ENCODE measurements around the gene WNT10A. TPM values are rescaled to one million over a fixed set of nuclear protein-coding genes. Genes with fewer than 3 reads are reported as not detected.

WNT10A gene
- total and polyA plus RNA-seq, 2 donors from 2014 or later, result 1.1 to 10.2 TPM

GRCh38 chr2:218849721-218850120, 30.9 kb upstream of the WNT10A start:
- no peak overlapping the region for H3K27ac ChIP-seq (ENCODE audit: low read depth in 2 of 2, low read length in 2 of 2)
- no peak overlapping the region for H3K4me3 ChIP-seq (ENCODE audit: low read length in 3 of 3)
- H3K4me1 ChIP-seq (ENCODE audit: control insufficient read depth in 2 of 3, insufficient read depth in 2 of 3, low read depth in 1 of 3, low read length in 3 of 3), result no peaks in the 10 kb centered on the region
- H3K9ac ChIP-seq (ENCODE audit: low read length in 3 of 3), result no peak overlapping the region
- H3K36me3 ChIP-seq (ENCODE audit: control insufficient read depth in 2 of 3, insufficient read depth in 3 of 3, low read length in 3 of 3), result no peaks in the 10 kb centered on the region
- intact Hi-C loops (cut with DNase I), result no loop called here
- FAIRE-seq (no peak), DNase-seq (no peak)
- H3K27me3 ChIP-seq (ENCODE audit: control insufficient read depth, insufficient read depth, low read length), result peaks cover 9% of the 10 kb centered on the region
- TF ChIP-seq CTCF (IDR thresholded peaks at IDR 0.05; ENCODE audit: borderline replicate concordance, extremely low read depth, insufficient read depth), result no peak
- no peaks in the 10 kb centered on the region for H3K9me3 ChIP-seq (ENCODE audit: control insufficient read depth in 2 of 3, insufficient read depth in 1 of 3, low read length in 3 of 3)

DNA sequence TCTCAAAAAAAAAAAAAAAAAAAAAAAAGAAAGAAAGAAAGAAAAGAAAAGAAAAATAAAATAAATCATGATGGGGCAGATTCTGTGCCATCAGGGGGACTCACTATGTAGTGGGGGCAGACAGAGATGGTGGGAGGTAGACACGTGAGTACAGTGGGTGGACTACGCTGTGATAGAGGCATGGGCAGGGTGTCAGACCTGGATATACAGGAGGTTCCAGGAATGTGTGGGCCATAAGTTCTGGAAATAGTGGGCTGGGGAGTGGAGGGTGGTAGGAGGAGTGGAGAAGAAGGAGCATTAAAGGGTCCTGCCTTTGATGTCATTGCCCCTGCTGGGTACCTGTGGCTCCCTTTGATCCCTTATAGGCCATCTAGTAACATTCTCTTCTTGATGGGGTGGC, 29.9 kb upstream of the WNT10A start:
- Histone ChIP-seq H3K9ac (ENCODE audit: low read length in 3 of 3) (no peak overlapping the region), H3K36me3 (ENCODE audit: control insufficient read depth in 2 of 3, insufficient read depth in 3 of 3, low read length in 3 of 3) (no peaks in the 10 kb centered on the region), H3K9me3 (ENCODE audit: control insufficient read depth in 2 of 3, insufficient read depth in 1 of 3, low read length in 3 of 3) (no peaks in the 10 kb centered on the region), H3K4me1 (ENCODE audit: control insufficient read depth in 2 of 3, insufficient read depth in 2 of 3, low read depth in 1 of 3, low read length in 3 of 3) (no peaks in the 10 kb centered on the region), H3K27ac (ENCODE audit: low read depth in 2 of 2, low read length in 2 of 2) (no peak overlapping the region), H3K4me3 (ENCODE audit: low read length in 3 of 3) (no peak overlapping the region), H3K27me3 (ENCODE audit: control insufficient read depth, insufficient read depth, low read length) (peaks cover 9% of the 10 kb centered on the region)
- FAIRE-seq, result no peak
- no peak for TF ChIP-seq CTCF (IDR thresholded peaks at IDR 0.05; ENCODE audit: borderline replicate concordance, extremely low read depth, insufficient read depth)
- DNase-seq, result no peak
- intact Hi-C loops (cut with DNase I), result no loop called here

DNA sequence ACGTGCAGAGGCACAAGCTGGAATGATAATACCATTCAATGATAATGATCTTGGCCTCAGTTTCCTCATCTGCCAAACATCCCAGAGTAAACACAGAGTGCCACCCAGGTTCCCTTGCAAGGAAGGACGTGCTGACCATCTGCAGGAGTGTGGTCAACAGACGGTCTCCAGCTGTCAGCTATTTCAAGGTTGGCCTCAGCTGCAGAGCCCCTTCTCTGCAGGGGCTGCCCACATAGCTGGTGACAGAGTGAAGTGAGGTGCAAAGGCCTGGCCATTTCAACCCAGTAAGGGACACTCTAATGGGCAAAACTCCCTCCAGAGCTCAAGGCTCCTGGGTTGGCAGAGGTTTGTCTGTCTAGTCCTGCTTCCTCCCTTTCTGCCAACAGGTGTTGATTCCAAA, 29.4 kb upstream of the WNT10A start:
- DNase-seq (no peak), FAIRE-seq (no peak)
- H3K27ac ChIP-seq (ENCODE audit: low read depth in 2 of 2, low read length in 2 of 2), result no peak overlapping the region
- no peaks in the 10 kb centered on the region for H3K4me1 ChIP-seq (ENCODE audit: control insufficient read depth in 2 of 3, insufficient read depth in 2 of 3, low read depth in 1 of 3, low read length in 3 of 3)
- H3K27me3 ChIP-seq (ENCODE audit: control insufficient read depth, insufficient read depth, low read length), result peaks cover 9% of the 10 kb centered on the region
- no peak overlapping the region for H3K9ac ChIP-seq (ENCODE audit: low read length in 3 of 3)
- intact Hi-C loops (cut with DNase I), result no loop called here
- TF ChIP-seq CTCF (IDR thresholded peaks at IDR 0.05; ENCODE audit: borderline replicate concordance, extremely low read depth, insufficient read depth), result no peak
- H3K4me3 ChIP-seq (ENCODE audit: low read length in 3 of 3), result no peak overlapping the region
- no peaks in the 10 kb centered on the region for H3K36me3 ChIP-seq (ENCODE audit: control insufficient read depth in 2 of 3, insufficient read depth in 3 of 3, low read length in 3 of 3)
- no peaks in the 10 kb centered on the region for H3K9me3 ChIP-seq (ENCODE audit: control insufficient read depth in 2 of 3, insufficient read depth in 1 of 3, low read length in 3 of 3)
